PC-3 (cell line): Measurements from ENCODE around the gene ZC3H12C.

Source experiments
- CTCF ChIP-seq: fragments of 300-600 bp; sonication (generic); conservative IDR thresholded peaks from 2 replicates; pipeline ENCODE4 v1.5.1; 2017; ENCODE audit warnings: antibody characterized with exemption, low read depth, mild to moderate bottlenecking, low read length
- EZH2phosphoT487 ChIP-seq: fragments of 300-600 bp; sonication (generic); IDR thresholded peaks from 2 replicates; pipeline ENCODE4 v1.6.1; 2018; ENCODE audit warnings: mild to moderate bottlenecking, antibody characterized with exemption, low read length, borderline replicate concordance

GRCh38 chr11:110207123-110207522, 113.9 kb downstream of the ZC3H12C start:
- TF ChIP-seq CTCF: no peak
- TF ChIP-seq EZH2phosphoT487: no peak
